ENCODE measurements around the gene POU6F2.

- TF ChIP-seq, protein P1, sequence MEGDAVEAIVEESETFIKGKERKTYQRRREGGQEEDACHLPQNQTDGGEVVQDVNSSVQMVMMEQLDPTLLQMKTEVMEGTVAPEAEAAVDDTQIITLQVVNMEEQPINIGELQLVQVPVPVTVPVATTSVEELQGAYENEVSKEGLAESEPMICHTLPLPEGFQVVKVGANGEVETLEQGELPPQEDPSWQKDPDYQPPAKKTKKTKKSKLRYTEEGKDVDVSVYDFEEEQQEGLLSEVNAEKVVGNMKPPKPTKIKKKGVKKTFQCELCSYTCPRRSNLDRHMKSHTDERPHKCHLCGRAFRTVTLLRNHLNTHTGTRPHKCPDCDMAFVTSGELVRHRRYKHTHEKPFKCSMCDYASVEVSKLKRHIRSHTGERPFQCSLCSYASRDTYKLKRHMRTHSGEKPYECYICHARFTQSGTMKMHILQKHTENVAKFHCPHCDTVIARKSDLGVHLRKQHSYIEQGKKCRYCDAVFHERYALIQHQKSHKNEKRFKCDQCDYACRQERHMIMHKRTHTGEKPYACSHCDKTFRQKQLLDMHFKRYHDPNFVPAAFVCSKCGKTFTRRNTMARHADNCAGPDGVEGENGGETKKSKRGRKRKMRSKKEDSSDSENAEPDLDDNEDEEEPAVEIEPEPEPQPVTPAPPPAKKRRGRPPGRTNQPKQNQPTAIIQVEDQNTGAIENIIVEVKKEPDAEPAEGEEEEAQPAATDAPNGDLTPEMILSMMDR (IDR thresholded peaks at IDR 0.05) = no peak
- no peak for TF ChIP-seq ZFX (IDR thresholded peaks at IDR 0.05; ENCODE audit: borderline replicate concordance)
These were observed 45.1 kb downstream of the POU6F2 start for GRCh38 chr7:39022796-39023195.

All from 22Rv1 (cell line).